ENCODE data around the gene CHD6.

The CHD6 gene

GRCh38 chr20:41424011-41424410 is 194.2 kb downstream of the CHD6 start:
- no peak for DNase-seq (ENCODE audit: low spot score)

- no peak for DNase-seq (ENCODE audit: low spot score)
Measured at GRCh38 chr20:41422953-41423352, 195.2 kb downstream of the CHD6 start.

- DNase-seq (ENCODE audit: low spot score): no peak
Measured at GRCh38 chr20:41418739-41419293, 199.4 kb downstream of the CHD6 start.

- DNase-seq (ENCODE audit: low spot score): no peak
Measured at GRCh38 chr20:41418031-41418430, 200.1 kb downstream of the CHD6 start.

- no peak for DNase-seq (ENCODE audit: low spot score)
Measured at GRCh38 chr20:41415191-41415590, 203.0 kb downstream of the CHD6 start.

GRCh38 chr20:41413169-41413568 is 205.0 kb downstream of the CHD6 start:
- no peak for DNase-seq (ENCODE audit: low spot score)

GRCh38 chr20:41412324-41413120 is 205.7 kb downstream of the CHD6 start:
- no peak for DNase-seq (ENCODE audit: low spot score)

GRCh38 chr20:41411391-41411847 is 206.8 kb downstream of the CHD6 start:
- DNase-seq (ENCODE audit: low spot score): peak; percentile 29

- DNase-seq (ENCODE audit: low spot score): no peak
Measured at GRCh38 chr20:41408986-41409385, 209.2 kb downstream of the CHD6 start.

- no peak for DNase-seq (ENCODE audit: low spot score)
Measured at GRCh38 chr20:41408156-41408794, 209.9 kb downstream of the CHD6 start.

- no peak for DNase-seq (ENCODE audit: low spot score)
Measured at GRCh38 chr20:41407607-41408006, 210.6 kb downstream of the CHD6 start.

- no peak for DNase-seq (ENCODE audit: low spot score)
Measured at GRCh38 chr20:41406896-41407444, 211.2 kb downstream of the CHD6 start.

GRCh38 chr20:41406353-41406752 is 211.8 kb downstream of the CHD6 start:
- no peak for DNase-seq (ENCODE audit: low spot score)

- DNase-seq (ENCODE audit: low spot score): no peak
Measured at GRCh38 chr20:41405436-41405835, 212.7 kb downstream of the CHD6 start.

- DNase-seq (ENCODE audit: low spot score): no peak
Measured at GRCh38 chr20:41403604-41404003, 214.6 kb downstream of the CHD6 start.

GRCh38 chr20:41398408-41398807 is 219.8 kb downstream of the CHD6 start:
- DNase-seq (ENCODE audit: low spot score): no peak

- DNase-seq (ENCODE audit: low spot score): no peak
Measured at GRCh38 chr20:41395667-41396664, 222.2 kb downstream of the CHD6 start.

- DNase-seq (ENCODE audit: low spot score): no peak
Measured at GRCh38 chr20:41394931-41395666, 223.1 kb downstream of the CHD6 start.

- DNase-seq (ENCODE audit: low spot score): no peak
Measured at GRCh38 chr20:41394081-41394480, 224.1 kb downstream of the CHD6 start.

GRCh38 chr20:41393705-41394066 is 224.5 kb downstream of the CHD6 start:
- no peak for DNase-seq (ENCODE audit: low spot score)

All from hepatic stellate cell (primary cell).